AG09309 (cell line): ENCODE results near the gene NFATC1.
A peak's percentile ranks its signal among the peaks of the same experiment; 100 is the strongest.

Experiments
- DNase-seq: peaks from one replicate; pipeline ENCODE4 v3.0.0-alpha.2; 2010; ENCODE audit warnings: low read depth
- H3K4me3 ChIP-seq: 2 replicates; pipeline ENCODE4 v1.5.1; 2011; ENCODE audit warnings: mild to moderate bottlenecking, low read depth, low read length, moderate library complexity; ENCODE audit not compliant: control insufficient read depth
- TF ChIP-seq, protein P1 (sequence below): IDR thresholded peaks from 2 replicates; pipeline ENCODE4 v1.5.1; 2011; ENCODE audit warnings: mild to moderate bottlenecking, low read depth, low read length, inconsistent platforms; ENCODE audit not compliant: insufficient read depth, control insufficient read depth; ENCODE audit errors: missing control alignments

NFATC1 gene

DNA sequence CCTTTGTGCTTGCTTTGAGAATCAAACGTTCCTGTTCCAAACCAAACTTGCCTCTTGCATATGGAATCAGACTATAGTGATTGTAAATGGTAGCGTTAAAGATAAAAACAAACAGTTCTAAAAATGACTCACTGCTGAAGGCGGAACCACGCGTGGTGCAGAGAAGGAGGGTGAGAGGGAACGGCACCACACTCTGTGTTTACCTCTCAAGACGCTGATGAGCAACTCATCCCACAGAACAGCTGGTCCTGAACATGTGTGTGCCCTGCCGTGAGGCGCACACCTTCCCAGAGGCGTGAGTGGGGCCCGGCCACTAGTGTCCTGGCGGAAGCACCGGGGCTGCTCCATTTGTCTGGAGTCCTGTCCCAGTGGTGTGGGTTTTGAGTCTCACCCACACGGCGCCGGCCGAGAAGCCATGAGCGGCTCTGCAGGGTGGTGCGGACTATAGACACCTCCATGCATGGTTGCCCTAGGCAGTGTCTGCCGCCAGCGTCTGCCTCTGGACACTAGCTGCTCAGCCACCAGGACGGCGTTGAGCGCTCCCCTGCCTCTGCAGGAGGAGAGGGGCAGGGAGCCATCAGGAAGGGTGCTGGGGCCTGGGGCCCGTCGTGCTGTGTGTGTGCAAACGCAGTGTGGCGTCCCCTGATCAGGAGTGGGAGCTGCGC lies 52.1 kb downstream of the NFATC1 start:
- H3K4me3 ChIP-seq = no peak overlapping the region
- DNase-seq = no peak
- TF ChIP-seq, protein P1, sequence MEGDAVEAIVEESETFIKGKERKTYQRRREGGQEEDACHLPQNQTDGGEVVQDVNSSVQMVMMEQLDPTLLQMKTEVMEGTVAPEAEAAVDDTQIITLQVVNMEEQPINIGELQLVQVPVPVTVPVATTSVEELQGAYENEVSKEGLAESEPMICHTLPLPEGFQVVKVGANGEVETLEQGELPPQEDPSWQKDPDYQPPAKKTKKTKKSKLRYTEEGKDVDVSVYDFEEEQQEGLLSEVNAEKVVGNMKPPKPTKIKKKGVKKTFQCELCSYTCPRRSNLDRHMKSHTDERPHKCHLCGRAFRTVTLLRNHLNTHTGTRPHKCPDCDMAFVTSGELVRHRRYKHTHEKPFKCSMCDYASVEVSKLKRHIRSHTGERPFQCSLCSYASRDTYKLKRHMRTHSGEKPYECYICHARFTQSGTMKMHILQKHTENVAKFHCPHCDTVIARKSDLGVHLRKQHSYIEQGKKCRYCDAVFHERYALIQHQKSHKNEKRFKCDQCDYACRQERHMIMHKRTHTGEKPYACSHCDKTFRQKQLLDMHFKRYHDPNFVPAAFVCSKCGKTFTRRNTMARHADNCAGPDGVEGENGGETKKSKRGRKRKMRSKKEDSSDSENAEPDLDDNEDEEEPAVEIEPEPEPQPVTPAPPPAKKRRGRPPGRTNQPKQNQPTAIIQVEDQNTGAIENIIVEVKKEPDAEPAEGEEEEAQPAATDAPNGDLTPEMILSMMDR = no peak

DNA sequence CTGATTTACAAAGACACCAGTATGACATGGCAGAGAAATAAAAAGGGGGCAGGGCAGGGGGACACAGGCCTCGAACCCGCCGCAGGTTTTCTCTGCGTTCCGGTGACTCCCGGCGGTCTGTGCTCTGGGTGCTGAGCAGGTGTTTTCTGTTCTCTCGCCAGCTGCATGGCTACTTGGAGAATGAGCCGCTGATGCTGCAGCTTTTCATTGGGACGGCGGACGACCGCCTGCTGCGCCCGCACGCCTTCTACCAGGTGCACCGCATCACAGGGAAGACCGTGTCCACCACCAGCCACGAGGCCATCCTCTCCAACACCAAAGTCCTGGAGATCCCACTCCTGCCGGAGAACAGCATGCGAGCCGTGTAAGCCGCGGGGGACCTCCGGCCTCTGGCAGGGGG lies 52.9 kb downstream of the NFATC1 start:
- DNase-seq = no peak
- H3K4me3 ChIP-seq = no peak overlapping the region
- TF ChIP-seq, protein P1 = no peak

- H3K4me3 ChIP-seq = no peak overlapping the region
- TF ChIP-seq, protein P1 = no peak
- no peak for DNase-seq
Measured at GRCh38 chr18:79449551-79450288, 54.0 kb downstream of the NFATC1 start.

- H3K4me3 ChIP-seq = no peak overlapping the region
- DNase-seq = no peak
- TF ChIP-seq, protein P1 = no peak
Measured at GRCh38 chr18:79450289-79451080, 54.8 kb downstream of the NFATC1 start.

- TF ChIP-seq, protein P1 = peak; percentile 8
- no peak for DNase-seq
Measured at GRCh38 chr18:79451237-79452125, 55.8 kb downstream of the NFATC1 start.

More at GRCh38 chr18:79451237-79452125, 55.8 kb downstream of the NFATC1 start:
- H3K4me3 ChIP-seq = no peak overlapping the region
